Transverse colon (tissue), 4 donors: ENCODE measurements around the gene TMOD1. TPM values are rescaled to one million over a fixed set of nuclear protein-coding genes. Genes with fewer than 3 reads are reported as not detected.
"Not testable (repeated sequence)": the region's sequence is repeated elsewhere in the genome, so short reads cannot be mapped to it uniquely, and the experiment has no call there.

Experiments used
- DNase-seq: peaks from one replicate; pipeline ENCODE4 v3.0.0-alpha.2; 2019
- H3K27ac ChIP-seq, 4 donors: fragments of 200-600 bp; sonication (generic); 2 replicates each; pipeline ENCODE4 v1.5.1; 2016 to 2018; ENCODE audit warnings: inconsistent platforms in 4 of 4
- H3K27me3 ChIP-seq: fragments of 200-600 bp; sonication (generic); 2 replicates; pipeline ENCODE4 v1.5.1; 2017; ENCODE audit warnings: inconsistent platforms
- H3K36me3 ChIP-seq, 4 donors: fragments of 200-600 bp; sonication (generic); 2 replicates each; pipeline ENCODE4 v1.5.1; 2017 to 2019; ENCODE audit warnings: inconsistent platforms in 4 of 4
- H3K4me1 ChIP-seq, 4 donors: fragments of 200-600 bp; sonication (generic); 2 replicates each; pipeline ENCODE4 v1.5.1; 2017 to 2020; ENCODE audit warnings: inconsistent platforms in 4 of 4
- H3K4me3 ChIP-seq, 4 donors: fragments of 200-600 bp; sonication (generic); 1 replicate in 1 of 4; 2 replicates in 3 of 4; pipeline versions ENCODE4 v1.5.1 to v1.6.1; 2017 to 2019; ENCODE audit warnings: inconsistent platforms in 4 of 4
- H3K9me3 ChIP-seq, 2 donors: fragments of 200-600 bp; sonication (generic); 2 replicates each; pipeline ENCODE4 v1.5.1; 2017 to 2019; ENCODE audit warnings: inconsistent platforms in 2 of 2
- CTCF ChIP-seq, 5 experiments: fragments of 200-600 bp in 3 of 5; fragments of 450-650 bp in 2 of 5; sonication (generic) in 3 of 5; IDR thresholded peaks; 1 replicate in 2 of 5; 2 replicates in 3 of 5; pipeline ENCODE4 v1.5.1; 2016 to 2017; ENCODE audit warnings: antibody characterized with exemption in 5 of 5, inconsistent platforms in 3 of 5, mild to moderate bottlenecking in 2 of 5, moderate library complexity in 1 of 5
- EP300 ChIP-seq: sonication (generic); formaldehyde crosslinking; IDR thresholded peaks from one replicate; pipeline ENCODE4 v1.6.1; 2017; ENCODE audit warnings: antibody characterized with exemption, low read depth
- POLR2A ChIP-seq: fragments of 450-650 bp; IDR thresholded peaks from one replicate; pipeline ENCODE4 v1.6.1; 2016; ENCODE audit warnings: antibody characterized with exemption, mild to moderate bottlenecking, moderate library complexity
- POLR2AphosphoS5 ChIP-seq, 3 donors: sonication (generic); formaldehyde crosslinking; IDR thresholded peaks; one replicate each; pipeline ENCODE4 v1.6.1; 2016; ENCODE audit warnings: antibody characterized with exemption in 3 of 3
- WGBS, 2 donors: methylation state at CpG; one replicate each; pipeline ENCODE4 v1.1.5; 2018; ENCODE audit warnings: low coverage in 1 of 2; 5-methylcytosine and 5-hydroxymethylcytosine counted together
- in situ Hi-C, 4 donors: fragments of 200-750 bp; cut with MboI; loops; one replicate each; pipeline versions ENCODE4 v1.15.0 to v1.15.1; 2017; ENCODE audit warnings: low sequenced_read_pairs in 3 of 4, low pct_ligation_motif_present in 1 of 4, low pct_unique_long_range_greater_than_20kb in 1 of 4
- intact Hi-C: fragments of 100-400 bp; cut with DNase I; formaldehyde crosslinking; loops from one replicate; pipeline ENCODE4 v1.15.1; 2023; ENCODE audit warnings: low total_unique reads
- total RNA-seq, 4 donors: library from RNA; depleted of rRNA; stranded (reverse); fragments of >200 nt; gene quantifications; one replicate each; pipeline ENCODE4 v1.1.0, GENCODE V29; 2016

TMOD1 gene
- total RNA-seq, 4 donors from 2014 or later = 4.2 to 11.6 (median 7.1) TPM

GRCh38 chr9:97617939-97618416 is 116.5 kb downstream of the TMOD1 start:
- Histone ChIP-seq H3K27ac (no peak overlapping the region), H3K27me3 (no peaks in the 10 kb centered on the region), H3K4me3 (no peak overlapping the region), H3K4me1 (peaks cover 0 to 10% (median 1%) of the 10 kb centered on the region in 4 donors), H3K9me3 (no peaks in the 10 kb centered on the region), H3K36me3 (peaks cover 0 to 6% (median 1%) of the 10 kb centered on the region in 4 donors)
- TF ChIP-seq CTCF (IDR thresholded peaks at IDR 0.05) (no peak), POLR2AphosphoS5 (IDR thresholded peaks at IDR 0.05) (no peak), POLR2A (no peak), EP300 (no peak)
- no peak for DNase-seq
- in situ Hi-C loops (loop anchor here (10.0 to 25.0 kb wide), 3 partner anchors 94 to 756 kb away; partner anchors contain the start of gene ZNF782 (in 3 of the 4)), intact Hi-C loops (loop anchor here (5.0 kb wide), 1 partner anchor 151 kb away; no protein-coding TSS in a partner anchor)
- 77 to 89% methylated on average over 1 of the region's 1 CpG for WGBS, 2 donors

- not testable (repeated sequence) for H3K4me3 ChIP-seq
- in situ Hi-C loops = loop anchor here in 3 of 4 donors (25.0 kb wide), 2 partner anchors 92 to 758 kb away; partner anchors contain the start of gene ZNF782 (in 3 of the 3)
- 98 to 100% methylated on average over 2 of the region's 2 CpGs for WGBS, 2 donors
These were observed 118.6 kb downstream of the TMOD1 start for GRCh38 chr9:97620063-97620462.

GRCh38 chr9:97622483-97622882 is 121.0 kb downstream of the TMOD1 start:
- 93 to 100% methylated on average over 5 of the region's 5 CpGs for WGBS, 2 donors
- intact Hi-C loops, H3K36me3 ChIP-seq, H3K27me3 ChIP-seq, H3K27ac ChIP-seq, DNase-seq, H3K9me3 ChIP-seq, H3K4me3 ChIP-seq: not testable (repeated sequence)
- peaks cover 0 to 23% (median 3%) of the 10 kb centered on the region in 4 donors for H3K4me1 ChIP-seq
- in situ Hi-C loops = loop anchor here in 3 of 4 donors (25.0 kb wide), 2 partner anchors 90 to 760 kb away; partner anchors contain the start of gene ZNF782 (in 3 of the 3)

More at GRCh38 chr9:97620063-97620462, 118.6 kb downstream of the TMOD1 start:
- DNase-seq, H3K27ac ChIP-seq, H3K36me3 ChIP-seq, H3K9me3 ChIP-seq, H3K27me3 ChIP-seq, intact Hi-C loops: not testable (repeated sequence)
- peaks cover 0 to 20% (median 1%) of the 10 kb centered on the region in 4 donors for H3K4me1 ChIP-seq

- peak overlapping the region in 1 of 4 donors; percentile 31 for H3K27ac ChIP-seq
- H3K36me3 ChIP-seq = peaks cover 0 to 10% (median 3%) of the 10 kb centered on the region in 4 donors
- TF ChIP-seq CTCF (IDR thresholded peaks at IDR 0.05) = no peak
- TF ChIP-seq POLR2AphosphoS5 (IDR thresholded peaks at IDR 0.05) = no peak
- TF ChIP-seq EP300 = no peak
- TF ChIP-seq POLR2A = no peak
- DNase-seq = no peak
- H3K9me3 ChIP-seq = no peaks in the 10 kb centered on the region
- H3K27me3 ChIP-seq = no peaks in the 10 kb centered on the region
- intact Hi-C loops (no loop called here), in situ Hi-C loops (loop anchor here in 3 of 4 donors (25.0 kb wide), 2 partner anchors 88 to 762 kb away; partner anchors contain the start of gene ZNF782 (in 3 of the 3))
- H3K4me1 ChIP-seq = peaks cover 0 to 37% (median 5%) of the 10 kb centered on the region in 4 donors
- WGBS, 2 donors = 50 to 60% methylated on average over 1 of the region's 1 CpG
- H3K4me3 ChIP-seq = no peak overlapping the region
These were observed 122.5 kb downstream of the TMOD1 start for GRCh38 chr9:97623946-97624345.

- Histone ChIP-seq H3K36me3 (peaks cover 0 to 10% (median 3%) of the 10 kb centered on the region in 4 donors), H3K9me3 (no peaks in the 10 kb centered on the region), H3K4me1 (peaks cover 0 to 44% (median 6%) of the 10 kb centered on the region in 4 donors), H3K4me3 (no peak overlapping the region), H3K27ac (no peak overlapping the region), H3K27me3 (no peaks in the 10 kb centered on the region)
- intact Hi-C loops = no loop called here
- TF ChIP-seq EP300 (no peak), POLR2AphosphoS5 (IDR thresholded peaks at IDR 0.05) (no peak), CTCF (IDR thresholded peaks at IDR 0.05) (no peak), POLR2A (no peak)
- WGBS, 2 donors = 61 to 65% methylated on average over 3 of the region's 3 CpGs
- DNase-seq = no peak
- in situ Hi-C loops = no loop called here
These were observed 124.2 kb downstream of the TMOD1 start for GRCh38 chr9:97625620-97626019.
